ENCODE measurements around the gene COP1. TPM values are rescaled to one million over a fixed set of nuclear protein-coding genes. Genes with fewer than 3 reads are reported as not detected.

Gene COP1
- polyA plus RNA-seq, 1 donor (not counting 4 experiments of a cell fraction or from before 2014, with no cell fraction given), result 38.9 TPM

DNA sequence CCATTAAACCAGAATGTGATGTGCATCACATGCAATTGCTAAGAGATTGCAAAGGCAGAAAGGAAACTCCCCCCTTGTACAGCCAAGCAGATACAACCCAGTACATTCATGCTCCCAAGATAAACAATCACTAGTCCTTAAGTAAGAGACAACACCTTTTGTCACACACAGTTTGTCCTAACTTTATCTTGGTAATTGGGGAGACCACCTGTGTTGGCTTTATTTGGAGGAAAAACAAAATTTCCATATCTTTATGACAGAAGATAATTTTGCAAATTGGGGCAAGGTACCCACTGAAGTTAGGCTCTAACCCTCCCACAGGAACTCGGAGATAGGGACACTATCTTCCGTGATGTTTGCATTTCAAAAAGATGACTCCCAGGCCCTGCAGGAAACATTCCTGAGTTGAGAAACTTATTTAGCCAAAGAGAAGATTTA, 288.7 kb downstream of the COP1 start:
- FAIRE-seq (no peak), DNase-seq (ENCODE audit: low read depth, low spot score) (no peak)
- no peak overlapping the region for H3K27ac ChIP-seq (ENCODE audit: control insufficient read depth, insufficient read depth, low read length)
- H2AFZ ChIP-seq (ENCODE audit: control insufficient read depth, low read length), result no peak overlapping the region
- no peaks in the 10 kb centered on the region for H3K9me3 ChIP-seq (ENCODE audit: control insufficient read depth, low read depth, low read length)
- H3K36me3 ChIP-seq (ENCODE audit: control insufficient read depth in 2 of 2, extremely low read depth in 1 of 2, insufficient read depth in 2 of 2, low read length in 2 of 2), result peaks cover 0 to 1% of the 10 kb centered on the region in 2 experiments
- no peaks in the 10 kb centered on the region for H3K9me1 ChIP-seq (ENCODE audit: control insufficient read depth, extremely low read depth, insufficient read depth, low read length)
- no peaks in the 10 kb centered on the region for H4K20me1 ChIP-seq (ENCODE audit: control insufficient read depth, extremely low read depth, insufficient read depth, low read length)
- no peak overlapping the region for H3K9ac ChIP-seq (ENCODE audit: control insufficient read depth, extremely low read depth, insufficient read depth, low read length)
- H3K4me2 ChIP-seq (ENCODE audit: control insufficient read depth, extremely low read depth, insufficient read depth, low read depth, low read length), result no peak overlapping the region
- H3K4me1 ChIP-seq (ENCODE audit: control insufficient read depth, extremely low read depth, insufficient read depth, low read length), result no peaks in the 10 kb centered on the region
- TF ChIP-seq CTCF (optimal IDR thresholded peaks at IDR 0.05 in 1 of 3, IDR thresholded peaks at IDR 0.05 in 1 of 3, conservative IDR thresholded peaks at IDR 0.05 in 1 of 3; ENCODE audit: extremely low read depth in 1 of 3, insufficient read depth in 2 of 3, low read length in 3 of 3) (no peak), EZH2 (IDR thresholded peaks at IDR 0.05; ENCODE audit: low read length) (no peak)
- no peaks in the 10 kb centered on the region for H3K79me2 ChIP-seq (ENCODE audit: control insufficient read depth, insufficient read depth, low read length)
- H3K27me3 ChIP-seq (ENCODE audit: control insufficient read depth, extremely low read depth, insufficient read depth, low read length), result no peaks in the 10 kb centered on the region
- dilution Hi-C loops (cut with MboI; ENCODE audit: extremely low pct_ligation_motif_present, low sequenced_read_pairs), result no loop called here
- H3K4me3 ChIP-seq (ENCODE audit: control insufficient read depth in 2 of 3, extremely low read depth in 1 of 3, insufficient read depth in 2 of 3, low read depth in 1 of 3, low read length in 3 of 3), result no peak overlapping the region

DNA sequence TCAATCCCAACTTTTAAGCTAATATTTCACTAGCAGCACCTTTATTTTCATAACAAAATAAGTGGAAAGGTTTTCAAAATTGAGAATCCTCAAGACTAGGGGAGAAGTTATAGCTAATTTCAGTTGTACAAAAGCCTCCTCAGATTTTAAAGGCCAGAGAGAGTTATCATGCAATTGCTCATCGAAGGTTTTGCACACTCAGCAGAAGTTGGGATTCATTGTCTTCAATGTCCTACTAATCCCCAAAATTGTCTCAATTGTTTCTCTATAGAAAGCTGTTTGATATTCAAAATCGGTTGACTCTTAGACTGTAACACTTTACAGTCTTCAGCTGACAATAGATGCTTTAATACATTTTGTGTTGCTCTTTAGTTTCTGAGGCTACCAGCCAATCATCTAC, 293.0 kb downstream of the COP1 start:
- H3K9me1 ChIP-seq (ENCODE audit: control insufficient read depth, extremely low read depth, insufficient read depth, low read length), result no peaks in the 10 kb centered on the region
- no peaks in the 10 kb centered on the region for H4K20me1 ChIP-seq (ENCODE audit: control insufficient read depth, extremely low read depth, insufficient read depth, low read length)
- no peak overlapping the region for H2AFZ ChIP-seq (ENCODE audit: control insufficient read depth, low read length)
- H3K9ac ChIP-seq (ENCODE audit: control insufficient read depth, extremely low read depth, insufficient read depth, low read length), result no peak overlapping the region
- H3K27ac ChIP-seq (ENCODE audit: control insufficient read depth, insufficient read depth, low read length), result no peak overlapping the region
- DNase-seq (ENCODE audit: low read depth, low spot score) (no peak), FAIRE-seq (no peak)
- H3K36me3 ChIP-seq (ENCODE audit: control insufficient read depth in 2 of 2, extremely low read depth in 1 of 2, insufficient read depth in 2 of 2, low read length in 2 of 2), result peaks cover 0 to 1% of the 10 kb centered on the region in 2 experiments
- H3K4me1 ChIP-seq (ENCODE audit: control insufficient read depth, extremely low read depth, insufficient read depth, low read length), result no peaks in the 10 kb centered on the region
- H3K79me2 ChIP-seq (ENCODE audit: control insufficient read depth, insufficient read depth, low read length), result no peaks in the 10 kb centered on the region
- H3K27me3 ChIP-seq (ENCODE audit: control insufficient read depth, extremely low read depth, insufficient read depth, low read length), result no peaks in the 10 kb centered on the region
- no peak overlapping the region for H3K4me2 ChIP-seq (ENCODE audit: control insufficient read depth, extremely low read depth, insufficient read depth, low read depth, low read length)
- dilution Hi-C loops (cut with MboI; ENCODE audit: extremely low pct_ligation_motif_present, low sequenced_read_pairs), result no loop called here
- TF ChIP-seq EZH2 (IDR thresholded peaks at IDR 0.05; ENCODE audit: low read length), result no peak
- no peak overlapping the region for H3K4me3 ChIP-seq (ENCODE audit: control insufficient read depth in 2 of 3, extremely low read depth in 1 of 3, insufficient read depth in 2 of 3, low read depth in 1 of 3, low read length in 3 of 3)
- peaks cover 3% of the 10 kb centered on the region for H3K9me3 ChIP-seq (ENCODE audit: control insufficient read depth, low read depth, low read length)

- peaks cover 3% of the 10 kb centered on the region for H3K9me3 ChIP-seq (ENCODE audit: control insufficient read depth, low read depth, low read length)
- no peak overlapping the region for H3K4me2 ChIP-seq (ENCODE audit: control insufficient read depth, extremely low read depth, insufficient read depth, low read depth, low read length)
- H2AFZ ChIP-seq (ENCODE audit: control insufficient read depth, low read length), result no peak overlapping the region
- H3K4me3 ChIP-seq (ENCODE audit: control insufficient read depth in 2 of 3, extremely low read depth in 1 of 3, insufficient read depth in 2 of 3, low read depth in 1 of 3, low read length in 3 of 3), result no peak overlapping the region
- no peak for FAIRE-seq
- no peaks in the 10 kb centered on the region for H3K79me2 ChIP-seq (ENCODE audit: control insufficient read depth, insufficient read depth, low read length)
- peaks cover 0 to 1% of the 10 kb centered on the region in 2 experiments for H3K36me3 ChIP-seq (ENCODE audit: control insufficient read depth in 2 of 2, extremely low read depth in 1 of 2, insufficient read depth in 2 of 2, low read length in 2 of 2)
- H3K27me3 ChIP-seq (ENCODE audit: control insufficient read depth, extremely low read depth, insufficient read depth, low read length), result no peaks in the 10 kb centered on the region
- H3K4me1 ChIP-seq (ENCODE audit: control insufficient read depth, extremely low read depth, insufficient read depth, low read length), result no peaks in the 10 kb centered on the region
- TF ChIP-seq CTCF (optimal IDR thresholded peaks at IDR 0.05 in 1 of 3, IDR thresholded peaks at IDR 0.05 in 1 of 3, conservative IDR thresholded peaks at IDR 0.05 in 1 of 3; ENCODE audit: extremely low read depth in 1 of 3, insufficient read depth in 2 of 3, low read length in 3 of 3) (no peak), EZH2 (IDR thresholded peaks at IDR 0.05; ENCODE audit: low read length) (no peak)
- no peaks in the 10 kb centered on the region for H3K9me1 ChIP-seq (ENCODE audit: control insufficient read depth, extremely low read depth, insufficient read depth, low read length)
- no peak overlapping the region for H3K27ac ChIP-seq (ENCODE audit: control insufficient read depth, insufficient read depth, low read length)
- dilution Hi-C loops (cut with MboI; ENCODE audit: extremely low pct_ligation_motif_present, low sequenced_read_pairs), result no loop called here
- DNase-seq (ENCODE audit: low read depth, low spot score), result no peak
- H4K20me1 ChIP-seq (ENCODE audit: control insufficient read depth, extremely low read depth, insufficient read depth, low read length), result no peaks in the 10 kb centered on the region
- no peak overlapping the region for H3K9ac ChIP-seq (ENCODE audit: control insufficient read depth, extremely low read depth, insufficient read depth, low read length)
These were observed 295.9 kb downstream of the COP1 start for GRCh38 chr1:175911138-175911537.
